GM18499 (cell line): Measurements from ENCODE around the gene GTF2IRD1.
"Not testable (repeated sequence)": the region's sequence is repeated elsewhere in the genome, so short reads cannot be mapped to it uniquely, and the experiment has no call there.

Source experiments
- ATAC-seq: cut with Tn5 transposase; IDR thresholded peaks from one replicate; pipeline ENCODE4 v1.9.1; 2021; ENCODE audit warnings: moderate number of reproducible peaks; ENCODE audit not compliant: insufficient read depth, unreplicated experiment

Gene GTF2IRD1

GRCh38 chr7:74430409-74430808 lies 23.3 kb upstream of the GTF2IRD1 start:
- not testable (repeated sequence) for ATAC-seq

GRCh38 chr7:74430961-74431466 lies 22.7 kb upstream of the GTF2IRD1 start:
- ATAC-seq, result no peak

GRCh38 chr7:74437291-74437571 lies 16.5 kb upstream of the GTF2IRD1 start:
- ATAC-seq, result not testable (repeated sequence)

GRCh38 chr7:74438327-74438726 lies 15.4 kb upstream of the GTF2IRD1 start:
- no peak for ATAC-seq

- ATAC-seq, result no peak
These were observed 14.2 kb upstream of the GTF2IRD1 start for GRCh38 chr7:74439541-74439940.

- ATAC-seq, result not testable (repeated sequence)
These were observed 13.6 kb upstream of the GTF2IRD1 start for GRCh38 chr7:74440143-74440542.

GRCh38 chr7:74441801-74442200 lies 11.9 kb upstream of the GTF2IRD1 start:
- no peak for ATAC-seq

- ATAC-seq, result no peak
These were observed 10.0 kb upstream of the GTF2IRD1 start for GRCh38 chr7:74443543-74444247.

- ATAC-seq, result no peak
These were observed 4.6 kb upstream of the GTF2IRD1 start for GRCh38 chr7:74449144-74449543.

- ATAC-seq, result no peak
These were observed 3.8 kb upstream of the GTF2IRD1 start for GRCh38 chr7:74449809-74450397.

- ATAC-seq, result no peak
These were observed 871 bp upstream of the GTF2IRD1 start for GRCh38 chr7:74452748-74453321.

- ATAC-seq, result no peak
These were observed 567 bp downstream of the GTF2IRD1 start for GRCh38 chr7:74454021-74454924.

GRCh38 chr7:74454925-74455288 lies 1.2 kb downstream of the GTF2IRD1 start:
- ATAC-seq, result no peak

- ATAC-seq, result no peak
These were observed 1.6 kb downstream of the GTF2IRD1 start for GRCh38 chr7:74455291-74455804.

- ATAC-seq, result no peak
These were observed 2.2 kb downstream of the GTF2IRD1 start for GRCh38 chr7:74455928-74456327.

- ATAC-seq, result no peak
These were observed 3.3 kb downstream of the GTF2IRD1 start for GRCh38 chr7:74457007-74457406.

- no peak for ATAC-seq
These were observed 8.4 kb downstream of the GTF2IRD1 start for GRCh38 chr7:74461970-74462706.

- no peak for ATAC-seq
These were observed 9.0 kb downstream of the GTF2IRD1 start for GRCh38 chr7:74462707-74463100.

- ATAC-seq, result no peak
These were observed 11.5 kb downstream of the GTF2IRD1 start for GRCh38 chr7:74464931-74465886.
